Sigmoid colon (tissue), 4 donors: ENCODE measurements around the gene RGS7.

ENCODE experiments used
- CTCF ChIP-seq, 4 experiments: fragments of 450-650 bp in 3 of 4; fragments of 200-600 bp in 1 of 4; IDR thresholded peaks; one replicate each; pipeline ENCODE4 v1.5.1; 2016 to 2019; ENCODE audit warnings: antibody characterized with exemption in 4 of 4, mild to moderate bottlenecking in 3 of 4, moderate library complexity in 2 of 4
- EP300 ChIP-seq, 4 donors: sonication (generic); formaldehyde crosslinking; IDR thresholded peaks; one replicate each; pipeline ENCODE4 v1.6.1; 2017; ENCODE audit warnings: antibody characterized with exemption in 4 of 4
- POLR2AphosphoS5 ChIP-seq, 4 donors: sonication (generic); formaldehyde crosslinking; IDR thresholded peaks; one replicate each; pipeline ENCODE4 v1.6.1; 2017; ENCODE audit warnings: antibody characterized with exemption in 4 of 4

DNA sequence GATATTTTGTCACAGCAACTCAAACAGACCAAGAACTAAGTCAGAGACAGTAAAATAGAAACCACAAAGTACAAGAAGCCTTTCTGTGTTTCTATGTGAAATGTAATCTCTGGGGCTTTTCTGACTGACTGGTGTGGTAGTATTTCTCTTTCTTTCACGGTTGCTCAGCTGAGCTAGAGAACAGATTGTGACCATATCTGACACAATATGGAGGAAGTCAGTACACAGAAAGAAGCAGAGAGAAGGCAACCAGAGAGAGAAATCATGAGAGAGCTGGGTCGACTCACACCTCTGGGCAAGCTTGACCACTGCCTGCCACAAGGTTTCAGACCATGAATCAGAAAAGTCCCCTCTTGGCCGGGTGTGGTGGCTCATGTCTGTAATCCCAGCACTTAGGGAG lies 536.2 kb downstream of the RGS7 start:
- no peak for TF ChIP-seq POLR2AphosphoS5 (IDR thresholded peaks at IDR 0.05)
- TF ChIP-seq CTCF (IDR thresholded peaks at IDR 0.05), result no peak
- TF ChIP-seq EP300 (IDR thresholded peaks at IDR 0.05), result no peak
